OCI-LY3 (cell line): Measurements from ENCODE around the gene TMEM119.

Experiments
- EZH2phosphoT487 ChIP-seq: fragments of 200-600 bp; shearing (Covaris generic); IDR thresholded peaks from 2 replicates; pipeline ENCODE4 v1.6.1; 2018; ENCODE audit warnings: antibody characterized with exemption, mixed run types, low read depth
- TF ChIP-seq, protein P1 (sequence below): fragments of 200-600, 300-600 bp; sonication (generic); IDR thresholded peaks from 2 replicates; pipeline ENCODE4 v1.5.1; 2014; ENCODE audit warnings: antibody characterized with exemption, low read length, low read depth

DNA sequence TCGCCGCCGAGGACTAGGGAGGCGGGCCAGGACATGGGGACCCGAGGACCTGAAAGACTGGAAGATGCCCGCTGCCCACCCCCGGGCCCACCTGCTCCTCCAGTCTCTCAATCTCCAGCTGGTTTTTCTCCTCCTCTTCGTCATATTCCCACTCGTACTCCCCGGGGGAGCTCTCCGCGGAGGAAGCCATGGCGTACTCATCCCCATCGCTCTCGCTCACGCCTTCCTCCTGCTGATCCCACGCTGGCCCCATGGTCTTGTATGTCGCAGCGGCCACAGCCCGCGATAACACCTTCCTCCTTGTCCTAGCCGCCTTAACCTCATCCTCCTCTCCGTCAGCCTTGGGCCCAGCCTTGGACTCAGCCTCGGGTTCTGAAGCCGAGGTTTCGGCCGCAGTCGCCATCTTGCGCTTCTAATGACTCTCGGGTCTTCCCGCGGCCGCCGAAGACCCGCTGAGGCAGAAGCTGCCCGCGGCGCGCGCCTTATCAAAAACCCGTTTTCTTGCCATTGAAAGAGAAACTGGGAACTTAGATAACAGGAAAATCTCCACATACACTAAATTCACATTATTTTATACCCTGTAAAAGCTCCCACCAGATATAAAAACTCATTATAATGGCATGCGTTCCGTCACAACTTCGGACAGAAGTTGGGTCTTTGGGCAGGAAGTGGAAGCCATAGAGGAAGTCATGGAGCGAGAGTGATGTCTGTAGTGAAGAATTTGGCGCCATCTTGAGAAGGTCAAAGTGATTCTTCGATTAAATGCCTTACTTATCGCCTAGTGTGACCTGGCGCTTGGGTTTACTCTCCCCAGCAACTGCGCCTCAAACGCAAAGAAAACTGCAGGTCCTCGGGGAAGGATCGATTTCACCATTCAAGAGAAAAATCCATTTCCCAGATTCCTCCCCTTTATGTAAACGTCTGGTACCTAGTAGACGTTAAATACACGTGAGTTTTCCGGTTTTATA is 36.8 kb downstream of the TMEM119 start, which contains the start of gene SART3:
- TF ChIP-seq, protein P1, sequence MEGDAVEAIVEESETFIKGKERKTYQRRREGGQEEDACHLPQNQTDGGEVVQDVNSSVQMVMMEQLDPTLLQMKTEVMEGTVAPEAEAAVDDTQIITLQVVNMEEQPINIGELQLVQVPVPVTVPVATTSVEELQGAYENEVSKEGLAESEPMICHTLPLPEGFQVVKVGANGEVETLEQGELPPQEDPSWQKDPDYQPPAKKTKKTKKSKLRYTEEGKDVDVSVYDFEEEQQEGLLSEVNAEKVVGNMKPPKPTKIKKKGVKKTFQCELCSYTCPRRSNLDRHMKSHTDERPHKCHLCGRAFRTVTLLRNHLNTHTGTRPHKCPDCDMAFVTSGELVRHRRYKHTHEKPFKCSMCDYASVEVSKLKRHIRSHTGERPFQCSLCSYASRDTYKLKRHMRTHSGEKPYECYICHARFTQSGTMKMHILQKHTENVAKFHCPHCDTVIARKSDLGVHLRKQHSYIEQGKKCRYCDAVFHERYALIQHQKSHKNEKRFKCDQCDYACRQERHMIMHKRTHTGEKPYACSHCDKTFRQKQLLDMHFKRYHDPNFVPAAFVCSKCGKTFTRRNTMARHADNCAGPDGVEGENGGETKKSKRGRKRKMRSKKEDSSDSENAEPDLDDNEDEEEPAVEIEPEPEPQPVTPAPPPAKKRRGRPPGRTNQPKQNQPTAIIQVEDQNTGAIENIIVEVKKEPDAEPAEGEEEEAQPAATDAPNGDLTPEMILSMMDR, result no peak
- no peak for TF ChIP-seq EZH2phosphoT487
